ENCODE results near the gene TACSTD2.
"Not testable (repeated sequence)": the region's sequence is repeated elsewhere in the genome, so short reads cannot be mapped to it uniquely, and the experiment has no call there.

TACSTD2 gene, protein sequence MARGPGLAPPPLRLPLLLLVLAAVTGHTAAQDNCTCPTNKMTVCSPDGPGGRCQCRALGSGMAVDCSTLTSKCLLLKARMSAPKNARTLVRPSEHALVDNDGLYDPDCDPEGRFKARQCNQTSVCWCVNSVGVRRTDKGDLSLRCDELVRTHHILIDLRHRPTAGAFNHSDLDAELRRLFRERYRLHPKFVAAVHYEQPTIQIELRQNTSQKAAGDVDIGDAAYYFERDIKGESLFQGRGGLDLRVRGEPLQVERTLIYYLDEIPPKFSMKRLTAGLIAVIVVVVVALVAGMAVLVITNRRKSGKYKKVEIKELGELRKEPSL

GRCh38 chr1:58576727-58577653 lies at the start of gene TACSTD2:
TSS of gene TACSTD2 (minus strand) at chr1:58577252. CDS start at chr1:58577156, 96 bp downstream.
- no peak for DNase-seq

- DNase-seq, result no peak
These were observed 49.2 kb upstream of the TACSTD2 start for GRCh38 chr1:58626293-58626692.

GRCh38 chr1:58623259-58623658 lies 46.2 kb upstream of the TACSTD2 start:
- not testable (repeated sequence) for DNase-seq

DNA sequence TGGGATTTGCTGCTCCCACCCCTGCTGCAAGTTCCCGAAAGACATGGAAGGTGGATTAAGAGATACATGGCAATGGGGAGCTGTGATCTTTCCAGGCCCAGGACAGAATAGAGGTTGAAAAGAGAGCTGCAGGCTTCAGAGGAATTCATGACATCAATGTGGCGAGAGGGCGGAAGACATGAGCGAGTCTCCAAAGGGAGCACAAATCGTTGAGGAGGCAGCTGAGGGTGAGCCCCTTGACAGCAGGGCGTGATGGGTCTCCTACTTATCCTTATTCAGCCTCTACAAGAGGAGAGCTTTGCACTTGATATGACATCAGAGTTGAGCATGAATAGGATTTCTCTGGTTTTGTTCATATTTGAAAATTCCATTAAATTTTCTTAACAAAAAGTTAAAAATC lies 45.5 kb upstream of the TACSTD2 start:
- DNase-seq, result no peak

- no peak for DNase-seq
These were observed 44.3 kb upstream of the TACSTD2 start for GRCh38 chr1:58621391-58621790.

GRCh38 chr1:58620926-58621325 lies 43.9 kb upstream of the TACSTD2 start:
- no peak for DNase-seq

- no peak for DNase-seq
These were observed 43.2 kb upstream of the TACSTD2 start for GRCh38 chr1:58620259-58620658.

- DNase-seq, result no peak
These were observed 42.4 kb upstream of the TACSTD2 start for GRCh38 chr1:58619286-58620054.

- DNase-seq, result no peak
These were observed 41.3 kb upstream of the TACSTD2 start for GRCh38 chr1:58618303-58618702.

- no peak for DNase-seq
These were observed 34.9 kb upstream of the TACSTD2 start for GRCh38 chr1:58611861-58612385.

DNA sequence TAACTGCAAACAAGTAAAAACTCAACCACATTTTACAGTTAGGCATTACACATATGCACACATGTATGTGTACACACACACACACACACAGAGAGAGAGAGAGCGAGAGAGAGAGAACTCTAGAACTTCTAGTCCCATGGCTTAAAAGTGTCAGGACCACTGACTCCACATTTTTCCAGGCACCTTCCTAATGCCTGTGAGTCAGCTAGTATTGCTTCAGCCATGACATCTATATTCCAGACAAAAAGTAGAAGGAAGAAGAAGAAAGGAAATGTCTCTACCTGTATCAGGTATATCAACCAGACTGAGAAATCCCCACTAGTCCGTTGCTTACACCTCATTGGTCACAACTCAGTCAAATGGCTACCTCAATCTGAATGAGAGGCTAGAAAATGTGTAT lies 31.9 kb upstream of the TACSTD2 start:
- DNase-seq, result no peak

DNA sequence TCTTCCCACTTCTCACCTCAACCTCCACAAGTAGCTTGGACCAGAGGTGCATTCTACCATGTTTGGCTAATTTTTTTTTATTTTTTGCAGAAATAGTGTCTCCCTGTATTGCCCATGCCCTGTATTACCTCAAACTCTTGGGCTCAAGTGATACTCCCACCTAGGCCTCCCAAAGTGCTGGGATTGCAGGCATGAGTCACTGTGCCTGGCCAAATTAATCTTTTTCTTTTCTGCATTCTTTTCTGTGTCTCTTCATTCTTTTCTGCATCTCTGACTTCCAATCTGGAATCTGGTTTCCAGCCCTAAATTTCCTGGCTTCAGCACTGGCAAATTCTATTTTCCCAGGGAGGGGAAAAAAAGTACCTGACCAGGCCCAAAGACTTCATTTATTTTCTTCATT lies 31.2 kb upstream of the TACSTD2 start:
- DNase-seq, result no peak

DNA sequence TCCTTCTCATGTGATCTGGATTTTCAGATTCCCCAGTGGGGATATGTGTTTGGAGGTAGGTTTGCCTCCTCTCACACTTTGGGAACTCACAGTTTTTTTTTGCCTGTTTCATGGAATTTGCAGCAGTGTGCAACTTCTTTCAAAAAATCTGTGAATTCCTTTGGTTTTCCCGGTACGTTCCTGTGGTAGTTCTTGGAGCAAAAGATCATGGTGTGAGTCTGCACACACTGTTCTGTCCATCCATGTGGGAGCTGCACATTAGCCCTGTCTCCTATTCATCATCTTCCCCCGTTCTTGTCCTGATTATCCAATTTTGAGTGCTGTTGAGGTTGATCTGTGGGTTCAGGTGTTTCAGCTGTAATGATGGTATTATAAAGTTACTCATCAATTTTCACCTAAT lies 30.3 kb upstream of the TACSTD2 start:
- DNase-seq, result no peak

DNA sequence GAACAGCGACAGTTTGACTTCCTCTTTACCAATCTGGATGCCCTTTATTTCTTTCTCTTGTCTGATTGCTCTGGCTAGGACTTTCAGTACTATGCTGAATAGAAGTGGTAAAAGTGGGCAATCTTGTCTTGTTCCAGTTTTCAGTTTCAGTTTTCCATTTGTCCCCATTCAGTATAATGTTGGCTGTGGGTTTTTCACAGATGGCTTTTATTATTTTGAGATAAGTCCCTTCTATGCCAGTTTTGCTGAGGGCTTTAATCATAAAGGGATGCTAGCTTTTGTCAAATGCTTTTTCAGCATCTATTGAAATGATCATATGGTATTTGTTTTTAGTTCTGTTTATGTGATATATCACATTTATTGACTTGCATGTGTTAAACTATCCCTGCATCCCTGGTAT lies 24.9 kb upstream of the TACSTD2 start:
- DNase-seq, result not testable (repeated sequence)

- DNase-seq, result no peak
These were observed 20.9 kb upstream of the TACSTD2 start for GRCh38 chr1:58597996-58598395.

DNA sequence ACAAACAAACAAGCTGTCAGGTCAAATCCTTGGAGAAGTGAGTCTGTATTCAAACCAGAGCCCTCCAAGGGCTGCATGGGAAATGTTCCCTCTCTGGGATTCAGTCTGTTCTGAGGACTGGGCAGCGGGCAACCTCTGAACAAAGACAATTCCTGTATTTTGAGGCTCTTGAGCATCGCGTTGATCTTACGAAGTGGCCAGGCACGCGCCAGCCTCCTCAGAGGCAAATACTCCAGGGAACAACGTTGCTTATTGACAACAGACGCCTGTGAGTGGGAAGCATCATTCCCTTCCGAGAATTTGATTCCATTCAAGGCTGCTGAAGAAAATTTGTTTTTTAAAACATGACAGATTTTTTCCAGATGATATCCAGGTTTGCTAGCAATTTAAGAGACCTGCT lies 20.0 kb upstream of the TACSTD2 start:
- no peak for DNase-seq

DNA sequence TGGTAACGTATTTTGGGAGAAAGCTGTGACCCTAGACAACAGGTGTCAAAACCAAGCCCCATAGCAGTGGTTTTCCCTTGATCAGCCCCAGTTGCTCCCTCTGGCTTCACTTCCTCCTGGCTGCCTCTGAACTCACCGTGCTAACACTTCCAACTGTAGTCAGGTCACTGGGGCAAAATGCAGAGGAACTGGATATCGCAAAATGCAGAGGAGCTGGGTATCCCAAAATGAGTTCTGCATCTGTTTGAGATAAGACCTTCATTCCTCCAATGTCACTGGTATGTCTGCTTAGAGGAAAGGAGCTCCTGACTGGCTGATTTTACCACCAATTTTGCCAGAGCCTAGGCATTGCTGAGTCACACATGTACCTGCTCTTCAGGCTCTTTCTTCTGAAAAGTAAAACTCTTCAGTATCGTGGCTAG lies 19.6 kb upstream of the TACSTD2 start:
- no peak for DNase-seq

GRCh38 chr1:58594546-58594945 lies 17.5 kb upstream of the TACSTD2 start:
- no peak for DNase-seq

- DNase-seq, result no peak
These were observed 15.6 kb upstream of the TACSTD2 start for GRCh38 chr1:58592522-58593134.

DNA sequence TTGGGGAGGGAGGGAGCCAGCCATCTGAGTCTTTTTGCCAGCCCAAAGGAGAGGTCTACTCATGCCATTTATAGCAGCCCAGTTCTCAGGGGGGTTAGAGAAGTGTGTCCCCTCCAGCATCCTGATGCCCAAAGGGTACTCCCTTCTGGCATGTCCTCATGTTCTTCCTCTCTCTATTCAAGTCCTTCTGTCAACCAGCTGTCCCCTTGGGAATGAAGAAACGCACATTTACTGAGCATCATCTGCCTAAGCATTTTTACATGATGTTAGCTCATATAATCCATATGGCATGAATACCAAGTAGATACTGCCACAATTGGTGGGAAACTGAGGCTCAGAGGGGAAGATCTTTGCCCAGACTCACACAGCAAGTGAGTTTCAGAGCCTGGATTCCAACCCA lies 14.8 kb upstream of the TACSTD2 start:
- no peak for DNase-seq

DNA sequence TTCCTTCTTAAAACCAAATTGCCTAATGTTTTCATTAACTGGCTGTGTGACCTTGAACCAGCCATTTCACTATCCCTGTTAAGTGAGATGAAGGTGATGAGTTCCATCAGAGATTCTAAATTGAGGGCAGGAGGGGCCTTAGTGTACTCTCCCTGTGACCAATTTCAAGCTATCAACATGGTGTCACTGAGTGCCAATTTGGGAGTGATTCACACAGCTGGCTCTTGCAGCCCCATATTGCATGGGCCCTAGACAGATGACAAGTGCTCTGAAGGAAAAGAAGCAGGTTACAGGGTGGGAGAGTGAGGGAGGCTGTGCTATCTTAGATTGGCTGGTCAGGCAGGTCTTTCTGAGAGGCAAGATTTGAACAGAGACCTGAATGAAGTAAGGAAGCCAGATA lies 13.0 kb upstream of the TACSTD2 start:
- DNase-seq, result no peak

- DNase-seq, result no peak
These were observed 11.3 kb upstream of the TACSTD2 start for GRCh38 chr1:58588396-58588795.

GRCh38 chr1:58587667-58588066 lies 10.6 kb upstream of the TACSTD2 start:
- no peak for DNase-seq
